Measurements from ENCODE around the gene TOPBP1.

GRCh38 chr3:133562376-133562775 lies 99.4 kb downstream of the TOPBP1 start:
- no peak for TF ChIP-seq POLR2A (IDR thresholded peaks at IDR 0.05; ENCODE audit: low read length)
- no peak for TF ChIP-seq GATA1 (IDR thresholded peaks at IDR 0.05; ENCODE audit: low read depth, low read length)

All from erythroblast (primary cell).